ENCODE measurements around the gene CTNNA2.

Gene CTNNA2

GRCh38 chr2:79857888-79858287 is 345.0 kb downstream of the CTNNA2 start:
- no peak for DNase-seq (ENCODE audit: low read depth)

- DNase-seq (ENCODE audit: low read depth), result no peak
Measured at GRCh38 chr2:79860228-79861058, 347.6 kb downstream of the CTNNA2 start.

GRCh38 chr2:79861059-79861374 is 348.2 kb downstream of the CTNNA2 start:
- no peak for DNase-seq (ENCODE audit: low read depth)

- DNase-seq (ENCODE audit: low read depth), result no peak
Measured at GRCh38 chr2:79862756-79863155, 349.9 kb downstream of the CTNNA2 start.

- no peak for DNase-seq (ENCODE audit: low read depth)
Measured at GRCh38 chr2:79872656-79873055, 359.8 kb downstream of the CTNNA2 start.

- DNase-seq (ENCODE audit: low read depth), result no peak
Measured at GRCh38 chr2:79874015-79874414, 361.2 kb downstream of the CTNNA2 start.

GRCh38 chr2:79876430-79876829 is 363.6 kb downstream of the CTNNA2 start:
- DNase-seq (ENCODE audit: low read depth), result no peak

- no peak for DNase-seq (ENCODE audit: low read depth)
Measured at GRCh38 chr2:79882548-79882947, 369.7 kb downstream of the CTNNA2 start.

GRCh38 chr2:79887747-79888374 is 375.0 kb downstream of the CTNNA2 start:
- no peak for DNase-seq (ENCODE audit: low read depth)

- no peak for DNase-seq (ENCODE audit: low read depth)
Measured at GRCh38 chr2:79892123-79892522, 379.3 kb downstream of the CTNNA2 start.

GRCh38 chr2:79899196-79899595 is 386.3 kb downstream of the CTNNA2 start:
- DNase-seq (ENCODE audit: low read depth), result no peak

- no peak for DNase-seq (ENCODE audit: low read depth)
Measured at GRCh38 chr2:79901161-79901560, 388.3 kb downstream of the CTNNA2 start.

- no peak for DNase-seq (ENCODE audit: low read depth)
Measured at GRCh38 chr2:79903222-79904000, 390.6 kb downstream of the CTNNA2 start.

- DNase-seq (ENCODE audit: low read depth), result no peak
Measured at GRCh38 chr2:79906139-79906890, 393.5 kb downstream of the CTNNA2 start.

GRCh38 chr2:79909521-79909920 is 396.7 kb downstream of the CTNNA2 start:
- DNase-seq (ENCODE audit: low read depth), result no peak

- no peak for DNase-seq (ENCODE audit: low read depth)
Measured at GRCh38 chr2:79910643-79911042, 397.8 kb downstream of the CTNNA2 start.

- no peak for DNase-seq (ENCODE audit: low read depth)
Measured at GRCh38 chr2:79915455-79915854, 402.6 kb downstream of the CTNNA2 start.

GRCh38 chr2:79916285-79916684 is 403.4 kb downstream of the CTNNA2 start:
- no peak for DNase-seq (ENCODE audit: low read depth)

GRCh38 chr2:79920512-79921076 is 407.7 kb downstream of the CTNNA2 start:
- DNase-seq (ENCODE audit: low read depth), result no peak

GRCh38 chr2:79929624-79930023 is 416.8 kb downstream of the CTNNA2 start:
- DNase-seq (ENCODE audit: low read depth), result no peak

GRCh38 chr2:79935046-79935732 is 422.3 kb downstream of the CTNNA2 start:
- no peak for DNase-seq (ENCODE audit: low read depth)

All from activated T-helper 9 cell treated with anti-CD3 and anti-CD28 coated beads, Interleukin-2, amount 50 U/mL, for 16 hours (primary cell).